ENCODE measurements around the gene CNTN4. TPM values are rescaled to one million over a fixed set of nuclear protein-coding genes. Genes with fewer than 3 reads are reported as not detected.

Gene CNTN4
- total and polyA plus RNA-seq, 2 experiments from 2014 or later = 5.6 to 7.9 TPM

- no peak overlapping the region for H3K4me3 ChIP-seq
- peaks cover 18% of the 10 kb centered on the region for H3K4me1 ChIP-seq (ENCODE audit: low read depth)
- H3K27ac ChIP-seq = no peak overlapping the region
- peak; percentile 6 to 59 for DNase-seq (ENCODE audit: low read depth in 1 of 2, low spot score in 1 of 2)
- H3K9me3 ChIP-seq (ENCODE audit: low read depth) = no peaks in the 10 kb centered on the region
- H3K27me3 ChIP-seq = no peaks in the 10 kb centered on the region
- no peak for TF ChIP-seq CTCF (IDR thresholded peaks at IDR 0.05; ENCODE audit: low read depth, low read length)
- H3K36me3 ChIP-seq = no peaks in the 10 kb centered on the region
Measured at GRCh38 chr3:3053974-3054373, 955.3 kb downstream of the CNTN4 start.

GRCh38 chr3:3059645-3060044 is 961.0 kb downstream of the CNTN4 start:
- Histone ChIP-seq H3K36me3 (no peaks in the 10 kb centered on the region), H3K27me3 (no peaks in the 10 kb centered on the region), H3K4me3 (no peak overlapping the region), H3K27ac (no peak overlapping the region), H3K4me1 (ENCODE audit: low read depth) (peaks cover 4% of the 10 kb centered on the region), H3K9me3 (ENCODE audit: low read depth) (no peaks in the 10 kb centered on the region)
- no peak for TF ChIP-seq CTCF (IDR thresholded peaks at IDR 0.05; ENCODE audit: low read depth, low read length)
- no peak for DNase-seq (ENCODE audit: low read depth in 1 of 2, low spot score in 1 of 2)

- Histone ChIP-seq H3K27me3 (no peaks in the 10 kb centered on the region), H3K4me1 (ENCODE audit: low read depth) (no peaks in the 10 kb centered on the region), H3K9me3 (ENCODE audit: low read depth) (no peaks in the 10 kb centered on the region), H3K4me3 (no peak overlapping the region), H3K27ac (no peak overlapping the region), H3K36me3 (no peaks in the 10 kb centered on the region)
- no peak for TF ChIP-seq CTCF (IDR thresholded peaks at IDR 0.05; ENCODE audit: low read depth, low read length)
- DNase-seq (ENCODE audit: low read depth in 1 of 2, low spot score in 1 of 2) = no peak
Measured at GRCh38 chr3:3064297-3064696, 965.6 kb downstream of the CNTN4 start.

- no peaks in the 10 kb centered on the region for H3K27me3 ChIP-seq
- H3K4me3 ChIP-seq = no peak overlapping the region
- peak in 1 of 2 donors; percentile 54 for DNase-seq (ENCODE audit: low read depth in 1 of 2, low spot score in 1 of 2)
- no peaks in the 10 kb centered on the region for H3K9me3 ChIP-seq (ENCODE audit: low read depth)
- H3K4me1 ChIP-seq (ENCODE audit: low read depth) = no peaks in the 10 kb centered on the region
- H3K36me3 ChIP-seq = no peaks in the 10 kb centered on the region
- TF ChIP-seq CTCF (IDR thresholded peaks at IDR 0.05; ENCODE audit: low read depth, low read length) = no peak
- no peak overlapping the region for H3K27ac ChIP-seq
Measured at GRCh38 chr3:3065876-3066275, 967.2 kb downstream of the CNTN4 start.

GRCh38 chr3:3066378-3066777 is 967.7 kb downstream of the CNTN4 start:
- H3K4me3 ChIP-seq = no peak overlapping the region
- no peak for DNase-seq (ENCODE audit: low read depth in 1 of 2, low spot score in 1 of 2)

More at GRCh38 chr3:3066378-3066777, 967.7 kb downstream of the CNTN4 start:
- Histone ChIP-seq H3K9me3 (ENCODE audit: low read depth) (no peaks in the 10 kb centered on the region), H3K4me1 (ENCODE audit: low read depth) (no peaks in the 10 kb centered on the region), H3K27me3 (no peaks in the 10 kb centered on the region), H3K27ac (no peak overlapping the region), H3K36me3 (no peaks in the 10 kb centered on the region)
- TF ChIP-seq CTCF (IDR thresholded peaks at IDR 0.05; ENCODE audit: low read depth, low read length) = no peak

Measured in cardiac muscle cell (in vitro differentiated cells and primary cell).